Measurements from ENCODE around the gene LCE2D.

GRCh38 chr1:152621993-152622392, 41.2 kb upstream of the LCE2D start:
- TF ChIP-seq POLR2A (IDR thresholded peaks at IDR 0.05; ENCODE audit: low read length) (no peak), GATA1 (IDR thresholded peaks at IDR 0.05; ENCODE audit: low read depth, low read length) (no peak)

Data from erythroblast (primary cell).